Vagina (tissue), 2 donors: ENCODE data around the gene IL36B.

Experiments
- CTCF ChIP-seq, 3 experiments: fragments of 450-650 bp in 2 of 3; fragments of 200-600 bp in 1 of 3; sonication (generic) in 1 of 3; IDR thresholded peaks; one replicate each; pipeline ENCODE4 v1.5.1; 2017 to 2019; ENCODE audit warnings: antibody characterized with exemption in 3 of 3, mild to moderate bottlenecking in 2 of 3, moderate library complexity in 2 of 3
- POLR2A ChIP-seq, 2 donors: fragments of 450-650 bp; IDR thresholded peaks; one replicate each; pipeline ENCODE4 v1.6.1; 2017; ENCODE audit warnings: antibody characterized with exemption in 2 of 2, mild to moderate bottlenecking in 2 of 2, moderate library complexity in 2 of 2
- POLR2AphosphoS5 ChIP-seq, 2 donors: sonication (generic); formaldehyde crosslinking; IDR thresholded peaks; one replicate each; pipeline ENCODE4 v1.9.0; 2017; ENCODE audit warnings: antibody characterized with exemption in 2 of 2, mild to moderate bottlenecking in 2 of 2, low read depth in 1 of 2; ENCODE audit not compliant: insufficient read depth in 1 of 2

- TF ChIP-seq CTCF (IDR thresholded peaks at IDR 0.05) (no peak), POLR2A (IDR thresholded peaks at IDR 0.05) (no peak), POLR2AphosphoS5 (IDR thresholded peaks at IDR 0.05; ENCODE audit: insufficient read depth in 1 of 2, low read depth in 1 of 2) (no peak)
These were observed 18.7 kb downstream of the IL36B start for GRCh38 chr2:113034016-113034415.
